CD4-positive, alpha-beta T cell treated with Interleukin-6 at 100 ng/mL for 8 hours (primary cell): Measurements from ENCODE around the gene SFSWAP.

Source experiments
- DNase-seq: peaks from one replicate; pipeline ENCODE4 v3.0.0-alpha.2; 2020; ENCODE audit warnings: mixed read lengths, low spot score

Gene SFSWAP

DNA sequence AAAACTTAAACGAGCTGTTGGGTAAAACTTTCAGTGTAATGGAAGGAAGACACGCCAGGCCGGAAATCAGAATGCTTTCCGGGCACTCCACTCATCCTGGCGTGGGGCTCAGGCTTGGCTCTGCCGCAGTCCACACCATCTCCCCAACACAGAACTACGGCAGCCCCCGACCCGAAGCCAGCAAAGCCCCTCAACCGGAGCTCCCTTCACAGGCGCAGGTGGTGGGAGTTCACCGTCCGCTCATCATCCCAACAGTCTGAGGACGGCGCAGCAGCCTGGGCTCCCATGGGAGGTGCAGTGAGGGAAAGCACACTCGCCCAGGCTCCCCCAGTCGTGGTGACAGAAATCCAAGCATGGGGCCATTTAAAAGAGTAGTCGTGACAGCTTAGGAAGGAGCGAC lies 106.4 kb downstream of the SFSWAP start:
- DNase-seq, result no peak

DNA sequence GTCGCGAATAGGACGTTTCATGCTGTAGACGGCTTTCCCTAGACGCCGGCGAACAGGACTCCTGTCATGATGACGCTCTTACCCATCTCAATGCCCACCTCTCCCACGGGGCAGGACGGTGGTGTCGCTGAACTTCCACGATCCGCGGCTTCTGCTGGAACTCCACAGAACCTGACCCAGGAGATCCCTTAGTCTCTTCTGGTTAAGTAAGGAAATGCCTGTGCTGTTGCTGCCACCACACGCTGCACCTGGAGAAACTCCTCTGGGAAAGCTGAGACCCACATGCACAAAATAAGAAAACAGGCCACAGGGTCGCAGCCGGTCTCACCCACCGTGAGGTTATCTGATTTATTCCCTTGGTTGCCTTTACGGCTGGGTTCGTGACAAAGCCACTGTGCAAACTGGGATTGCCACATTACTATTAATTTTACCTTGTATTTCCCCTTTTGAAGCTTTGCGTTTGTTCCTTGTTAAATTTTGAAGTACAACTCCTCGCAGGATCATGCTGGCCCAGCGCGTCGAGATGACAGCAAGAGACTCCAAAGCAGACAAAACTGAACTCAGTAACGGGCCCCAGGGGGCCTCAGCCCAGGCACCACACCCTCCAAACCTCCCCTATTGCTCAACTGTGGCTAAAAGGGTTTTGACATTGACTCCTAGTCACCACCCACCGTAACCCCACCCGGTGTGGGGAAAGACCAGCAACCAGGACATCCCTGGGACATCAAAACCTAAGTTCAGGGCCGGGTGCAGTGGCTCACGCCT lies 108.1 kb downstream of the SFSWAP start:
- DNase-seq, result no peak

DNA sequence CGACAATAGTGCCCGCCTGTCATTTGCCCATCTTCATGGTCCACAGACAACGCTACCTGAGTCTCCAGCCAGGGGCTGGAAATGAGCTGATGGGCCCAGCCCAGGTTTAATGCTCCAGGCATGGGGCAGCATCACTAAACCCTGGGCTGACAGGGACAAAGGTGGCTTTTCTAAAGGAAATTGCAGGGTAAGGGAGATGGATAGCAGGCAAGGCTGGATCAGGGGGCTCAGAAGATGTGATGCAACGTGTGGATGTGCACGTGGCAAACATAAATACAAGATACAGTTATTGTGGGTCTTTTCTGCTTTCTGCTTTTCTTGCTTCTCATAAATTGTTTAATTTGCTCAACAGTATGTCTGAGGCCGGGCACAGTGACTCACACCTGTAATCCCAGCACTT lies 113.6 kb downstream of the SFSWAP start:
- no peak for DNase-seq

DNA sequence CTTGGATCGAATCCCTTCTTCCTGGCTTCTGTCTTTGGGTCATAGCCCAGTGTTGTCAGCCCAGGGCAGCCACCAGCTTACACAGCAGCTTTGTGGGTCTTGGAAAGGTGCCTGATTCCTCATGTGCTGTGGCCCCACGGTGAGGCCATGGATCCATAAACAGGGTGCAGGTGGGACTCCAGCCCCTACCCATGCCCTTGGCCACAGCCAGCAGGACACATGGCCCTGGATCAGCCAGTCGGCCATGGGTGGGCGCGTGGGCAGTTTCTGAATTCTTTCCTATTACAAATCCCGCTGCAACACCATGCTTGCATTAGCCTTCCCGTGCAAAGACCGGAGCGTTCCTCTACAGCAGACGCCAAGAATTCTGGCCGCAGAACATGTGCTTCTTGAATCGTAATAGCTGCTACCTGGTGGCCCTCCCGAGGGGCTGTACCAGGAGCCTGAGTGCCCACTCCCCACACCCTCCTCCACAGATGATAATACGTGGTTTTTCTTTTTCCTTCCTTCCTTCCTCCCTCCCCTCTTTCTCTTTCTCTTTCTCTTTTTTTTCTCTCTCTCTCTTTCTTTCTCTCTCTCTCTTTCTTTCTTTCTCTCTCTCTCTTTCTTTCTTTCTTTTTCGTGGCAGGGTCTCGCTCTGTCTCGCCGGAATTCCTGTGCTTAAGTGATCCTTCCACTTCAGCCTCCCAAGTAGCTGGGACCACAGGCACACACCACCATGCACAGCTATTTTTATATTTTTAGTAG lies 114.4 kb downstream of the SFSWAP start:
- no peak for DNase-seq

DNA sequence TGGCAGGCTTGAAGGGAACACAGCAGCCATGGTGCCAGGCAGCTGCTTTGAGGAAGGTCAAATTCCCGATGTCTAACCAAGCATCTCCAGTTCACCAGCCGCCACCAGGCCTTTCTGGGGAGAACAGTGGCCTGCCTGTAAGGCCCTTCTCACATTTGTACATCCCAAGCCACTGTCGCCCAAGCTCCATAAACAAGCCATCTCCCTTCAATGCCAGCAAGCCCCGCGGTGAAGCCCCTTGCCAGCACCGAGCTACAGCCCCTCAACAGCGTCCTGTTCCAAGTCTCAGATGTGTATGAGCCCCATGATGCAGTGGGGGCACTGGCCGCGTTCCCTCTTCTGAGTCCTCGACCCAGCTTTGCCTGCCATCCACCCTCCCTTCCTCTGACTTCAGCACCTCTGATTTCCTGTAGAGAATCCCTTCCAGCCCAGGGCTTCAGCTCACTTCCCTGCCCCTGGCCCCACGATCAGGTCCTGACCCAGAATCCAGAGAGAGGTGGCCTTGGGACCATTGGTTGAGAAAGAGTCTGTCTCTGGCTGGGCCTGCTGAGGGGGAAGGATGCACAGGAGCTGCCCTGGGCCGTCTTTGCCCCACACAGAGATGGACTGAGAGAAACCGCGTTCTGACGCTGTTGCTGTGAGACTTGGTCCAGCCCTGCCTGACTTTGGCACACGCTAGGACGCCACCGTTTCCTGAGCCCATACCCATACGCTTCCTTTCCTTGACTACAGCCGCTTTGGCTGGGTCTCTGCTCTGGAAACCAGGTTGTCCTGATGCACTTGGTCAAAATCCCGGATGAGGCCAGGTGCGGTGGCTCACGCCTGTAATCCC lies 115.4 kb downstream of the SFSWAP start:
- no peak for DNase-seq

DNA sequence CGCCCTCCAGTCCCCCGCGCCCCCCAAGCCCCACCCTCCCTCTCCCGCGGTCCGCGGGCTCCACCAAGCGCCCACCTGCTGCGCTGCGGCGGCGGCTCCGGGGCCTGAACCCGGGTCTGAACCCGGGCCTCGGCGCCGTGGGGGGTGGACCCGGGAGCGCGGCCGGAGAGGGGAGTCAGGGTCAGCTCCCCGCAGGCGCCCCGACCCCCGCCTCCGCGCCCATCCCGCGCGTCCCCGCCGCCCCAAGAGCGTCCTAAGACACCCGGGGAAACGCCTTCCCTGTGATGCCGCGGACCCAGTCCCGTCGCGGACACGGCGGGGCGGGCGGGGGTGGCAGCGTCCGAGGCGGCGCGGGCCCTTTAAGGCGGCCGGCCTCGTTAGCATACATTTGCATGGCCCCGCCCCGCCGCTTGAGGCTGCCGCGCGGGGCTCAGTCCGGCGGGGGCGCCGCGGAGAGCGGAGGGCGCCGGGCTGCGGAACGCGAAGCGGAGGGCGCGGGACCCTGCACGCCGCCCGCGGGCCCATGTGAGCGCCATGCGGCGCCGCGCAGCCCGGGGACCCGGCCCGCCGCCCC lies 117.2 kb downstream of the SFSWAP start, which contains the start of gene MMP17:
Gene MMP17, plus strand, starts transcription at position 433 of the 574 bp plus-strand sequence. Its CDS starts 102 bp downstream, at position 535.
- DNase-seq, result no peak

DNA sequence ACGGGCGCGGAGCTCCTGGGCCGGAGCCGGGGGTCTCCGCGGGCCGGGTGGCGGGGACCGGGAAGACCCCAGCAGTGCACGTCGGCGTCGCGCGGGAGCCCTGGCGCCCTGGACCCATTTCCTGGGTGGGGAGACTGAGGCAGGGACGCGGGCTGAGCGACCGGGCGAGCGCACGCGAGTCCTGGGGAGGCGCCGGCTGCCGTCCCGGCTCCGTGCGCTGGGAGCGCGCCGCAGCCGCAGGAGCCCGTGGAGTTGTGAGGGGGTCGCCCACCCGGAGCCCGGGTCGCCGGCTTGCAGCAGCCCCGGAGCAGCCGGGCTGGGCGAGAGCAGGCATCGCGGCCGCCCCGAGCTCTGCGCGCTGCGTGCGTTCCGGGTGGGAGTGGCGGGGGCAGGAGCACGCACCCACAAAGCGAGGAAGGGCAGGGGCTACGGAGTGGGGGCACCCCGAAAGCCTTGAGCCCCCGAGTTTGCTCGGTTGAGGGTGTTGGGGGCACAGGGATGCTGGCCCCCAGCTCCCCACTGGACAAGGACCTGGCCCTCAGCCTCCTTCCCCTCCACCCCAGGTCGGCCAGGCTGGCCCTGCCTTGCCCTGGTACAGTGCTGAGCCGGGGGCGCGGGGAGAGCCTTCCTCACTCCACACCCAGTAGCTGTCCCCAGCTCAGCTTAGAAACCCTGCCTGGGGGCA lies 117.9 kb downstream of the SFSWAP start:
- no peak for DNase-seq

DNA sequence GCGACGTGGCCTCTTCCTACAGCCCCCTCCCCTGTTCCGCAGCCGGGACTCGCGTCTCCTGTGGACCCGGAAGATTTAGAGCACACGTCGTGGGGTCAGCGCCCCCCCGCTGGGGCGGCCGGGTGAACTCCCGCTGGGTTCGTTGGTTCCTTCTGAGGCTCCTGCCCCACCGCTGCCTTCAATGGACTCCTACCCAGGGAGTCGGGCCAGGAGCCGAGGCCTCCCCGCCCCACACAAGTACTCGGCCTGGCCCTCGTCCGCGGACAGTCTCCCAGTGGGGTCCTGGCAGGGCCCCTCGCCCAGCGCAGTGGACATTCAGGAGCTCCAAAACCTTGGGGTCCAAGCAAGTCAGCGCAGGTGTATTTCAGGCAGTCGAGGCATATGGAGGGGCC lies 118.5 kb downstream of the SFSWAP start:
- DNase-seq, result no peak

DNA sequence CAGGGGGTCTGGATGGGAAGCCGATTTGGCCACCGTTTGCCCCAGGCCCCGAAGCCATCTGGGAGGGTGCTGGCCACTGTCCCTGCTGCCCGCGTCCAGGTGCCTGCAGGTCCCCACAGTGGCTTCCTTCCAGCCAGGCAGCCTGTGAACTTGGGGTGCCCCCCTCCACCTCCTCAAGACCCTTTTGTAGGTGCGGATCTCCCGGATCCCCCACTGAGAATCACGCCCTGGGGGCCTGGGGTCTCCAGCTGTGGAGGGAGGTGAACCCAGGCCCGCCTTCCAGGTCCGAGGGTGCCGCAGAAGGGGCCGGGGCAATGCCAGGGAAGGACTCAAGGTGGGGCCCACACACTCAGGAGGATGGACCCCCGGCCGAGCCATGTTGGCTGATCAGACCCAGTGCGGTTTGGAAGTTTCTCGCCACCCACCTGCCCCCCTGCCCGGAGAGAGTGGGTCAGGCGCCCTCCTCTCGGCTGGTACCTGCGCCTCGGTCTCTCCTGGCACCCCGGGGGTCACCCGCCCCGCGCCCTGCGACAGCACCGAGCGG lies 119.0 kb downstream of the SFSWAP start:
- DNase-seq, result no peak

DNA sequence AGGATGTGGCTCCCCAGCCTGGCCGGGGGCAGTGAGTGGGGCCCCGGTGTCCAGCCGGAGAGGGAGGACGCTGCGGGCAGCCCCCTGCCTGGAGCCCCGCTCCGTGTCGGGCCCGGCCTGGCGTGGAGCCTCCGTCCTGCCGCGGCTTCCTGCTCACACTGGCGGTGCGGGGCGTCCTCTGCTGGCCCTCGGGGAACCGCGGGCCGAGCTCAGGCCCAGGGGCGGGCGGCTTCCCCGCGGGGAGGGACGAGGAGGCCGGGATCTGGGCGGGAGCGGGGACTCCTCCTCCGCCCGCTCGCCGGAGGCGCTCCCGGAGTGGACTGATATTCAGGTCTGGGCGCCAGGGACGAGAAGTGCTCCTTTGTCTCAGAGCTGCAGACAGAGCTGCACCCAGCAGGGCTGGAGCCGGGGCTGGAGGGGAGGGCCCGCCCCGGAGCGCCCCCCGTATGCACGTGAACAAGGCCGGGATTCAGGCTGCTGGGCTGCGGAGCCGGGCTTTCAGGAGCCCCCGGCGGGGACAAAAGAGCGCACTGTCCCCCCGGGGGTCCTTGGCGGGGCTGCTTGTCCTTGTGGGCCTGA lies 119.5 kb downstream of the SFSWAP start:
- DNase-seq, result no peak

DNA sequence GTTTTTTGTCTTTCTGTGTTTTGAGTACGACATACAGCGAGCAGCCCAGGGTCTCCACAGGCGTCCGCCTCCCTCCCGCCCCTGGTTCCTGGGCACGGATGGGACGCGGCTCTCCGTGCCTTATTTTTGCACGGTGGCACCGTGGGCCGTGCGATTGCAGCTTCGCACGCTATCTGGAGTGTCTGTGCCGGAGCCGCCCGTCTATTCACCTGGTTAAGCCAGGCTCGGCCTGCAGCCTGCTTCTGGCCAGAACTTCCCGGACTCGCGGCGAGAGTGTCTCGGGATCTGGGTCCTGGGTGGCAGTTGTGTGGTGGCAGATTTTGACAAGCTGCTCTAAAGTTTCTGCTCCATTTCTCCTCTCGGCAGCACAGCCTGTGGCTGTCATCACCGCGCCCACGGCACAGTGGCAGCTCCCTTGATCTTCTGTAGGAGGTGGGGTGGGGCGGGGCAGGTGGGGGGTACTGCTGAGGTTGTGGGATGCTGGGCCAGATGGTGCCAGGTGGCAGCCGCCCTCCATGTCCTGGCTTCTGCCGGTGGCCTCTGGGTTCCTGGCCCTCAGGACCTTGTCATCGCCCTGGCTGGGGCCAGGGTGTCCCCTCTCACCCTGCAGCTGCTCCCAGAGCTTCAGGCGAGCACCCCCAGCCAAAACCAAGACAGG lies 120.2 kb downstream of the SFSWAP start:
- DNase-seq, result no peak

DNA sequence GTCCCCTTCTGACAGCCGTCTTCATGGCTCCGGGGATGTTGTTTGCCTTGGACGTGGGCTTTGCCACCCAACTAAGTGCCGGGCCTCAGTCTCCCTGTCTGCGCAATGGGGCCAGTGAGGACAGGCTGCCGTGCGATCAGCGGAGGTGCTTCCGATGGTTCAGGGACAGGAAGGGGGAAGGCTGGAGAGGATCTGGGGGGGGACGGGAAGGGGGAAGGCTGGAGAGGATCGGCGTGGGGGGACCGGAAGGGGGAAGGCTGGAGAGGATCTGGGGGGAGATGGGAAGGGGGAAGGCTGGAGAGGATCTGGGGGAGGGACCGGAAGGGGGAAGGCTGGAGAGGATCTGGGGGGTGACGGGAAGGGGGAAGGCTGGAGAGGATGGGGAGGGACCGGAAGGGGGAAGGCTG lies 120.7 kb downstream of the SFSWAP start:
- DNase-seq, result no peak

DNA sequence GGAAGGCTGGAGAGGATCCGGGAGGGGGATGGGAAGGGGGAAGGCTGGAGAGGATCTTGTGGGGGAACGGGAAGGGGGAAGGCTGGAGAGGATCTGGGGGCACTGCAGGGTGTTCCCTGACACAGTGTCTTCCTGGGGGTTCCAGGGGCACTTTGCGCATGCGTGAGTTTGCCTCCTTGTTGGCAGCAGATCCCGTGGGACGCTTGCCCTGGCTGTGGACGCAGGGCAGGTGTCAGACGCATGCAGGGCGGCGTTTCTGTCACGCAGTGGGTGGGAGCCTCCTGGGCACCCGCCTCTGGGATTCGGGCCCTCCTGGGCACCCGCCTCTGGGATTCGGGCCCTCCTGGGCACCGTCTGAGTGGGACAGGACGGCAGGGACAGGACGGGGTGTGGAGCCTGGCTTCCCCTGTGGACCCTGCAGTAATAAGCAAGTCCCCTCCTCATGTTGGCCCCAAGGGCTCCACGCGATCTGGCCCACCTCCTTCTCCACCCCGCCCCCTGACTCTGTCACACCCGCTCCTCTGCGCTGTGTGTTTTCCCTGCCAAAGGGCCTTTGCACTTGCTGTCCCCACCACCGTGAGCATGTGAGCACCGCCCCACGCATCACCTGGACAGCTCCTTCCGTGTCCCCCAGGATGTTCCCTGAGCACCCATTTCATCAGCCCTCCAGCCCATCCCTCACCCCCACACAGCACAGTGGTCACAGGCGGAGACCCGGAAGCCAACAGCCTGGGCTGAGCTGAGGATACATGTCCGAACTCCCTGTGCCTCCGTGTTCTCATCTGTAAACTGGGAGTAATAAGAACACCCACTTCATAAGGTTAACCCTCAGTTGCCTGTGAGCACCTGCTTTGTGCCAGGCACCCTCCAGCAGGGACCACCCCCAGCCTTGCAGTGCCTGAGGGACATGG lies 121.7 kb downstream of the SFSWAP start:
- no peak for DNase-seq

DNA sequence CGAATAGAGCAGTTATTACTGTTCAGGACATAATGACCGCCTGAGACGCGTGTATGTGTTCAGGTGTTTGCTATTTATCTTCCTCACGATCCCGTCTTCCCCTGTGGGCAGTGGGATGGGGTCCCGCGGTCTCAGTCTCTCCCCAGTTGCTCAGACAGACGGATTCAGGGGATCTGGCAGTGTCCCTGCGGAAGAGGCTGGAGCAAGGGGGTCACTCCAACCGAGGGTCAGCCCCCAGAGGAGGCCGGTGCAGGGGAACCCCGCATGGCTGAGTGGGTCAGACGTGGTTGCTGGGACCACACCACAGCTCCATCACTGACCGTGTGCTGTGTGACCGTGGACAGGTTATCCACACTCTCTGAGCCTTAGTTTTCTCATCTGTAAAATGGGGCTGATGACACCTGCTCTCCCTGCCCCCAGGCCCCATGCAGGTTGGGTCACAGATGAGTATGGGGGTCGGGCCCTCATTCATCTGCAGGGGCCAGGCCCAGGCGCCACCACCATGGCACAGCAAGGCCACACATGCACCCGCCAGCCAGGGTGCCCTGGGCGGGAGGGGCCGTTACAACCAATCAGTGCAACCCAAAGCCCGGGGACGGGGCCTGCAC lies 122.5 kb downstream of the SFSWAP start:
- DNase-seq, result no peak

DNA sequence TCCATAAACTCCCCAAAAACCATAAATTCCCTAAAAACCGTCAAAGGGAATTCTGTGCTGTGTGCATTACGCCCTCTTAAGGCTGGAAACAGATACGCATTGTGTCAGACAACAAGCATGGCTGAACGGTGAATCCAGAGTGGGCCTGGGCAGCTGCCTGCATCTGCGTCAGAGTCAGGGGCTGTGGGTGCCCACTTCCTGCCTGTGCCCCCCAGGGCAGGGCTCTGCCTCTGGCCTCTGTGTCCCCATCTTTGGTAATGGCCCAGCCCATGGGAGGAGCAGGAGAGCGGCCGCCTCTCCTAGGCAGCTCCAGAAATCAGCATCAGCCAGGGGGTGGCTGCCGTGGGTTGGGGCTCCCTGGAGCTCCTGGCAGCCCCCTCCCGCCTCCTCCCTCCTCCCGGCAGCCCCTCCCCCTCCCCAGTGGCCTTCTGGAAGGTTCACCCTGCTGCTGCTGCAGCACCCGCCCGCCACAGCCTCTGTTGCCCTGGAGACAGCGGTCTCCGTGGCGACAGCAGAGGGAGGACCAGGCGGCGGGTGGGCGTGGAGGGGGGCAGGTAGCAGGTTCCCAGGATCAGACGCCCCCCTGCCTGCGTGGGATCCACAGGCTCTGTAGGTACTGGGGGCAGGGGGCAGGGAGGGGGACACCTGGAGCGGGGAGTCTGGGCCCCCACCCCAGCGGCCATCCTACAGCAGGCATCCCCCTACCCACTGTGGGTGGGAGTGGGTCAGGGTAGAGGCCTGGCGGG lies 123.2 kb downstream of the SFSWAP start:
- DNase-seq, result no peak

DNA sequence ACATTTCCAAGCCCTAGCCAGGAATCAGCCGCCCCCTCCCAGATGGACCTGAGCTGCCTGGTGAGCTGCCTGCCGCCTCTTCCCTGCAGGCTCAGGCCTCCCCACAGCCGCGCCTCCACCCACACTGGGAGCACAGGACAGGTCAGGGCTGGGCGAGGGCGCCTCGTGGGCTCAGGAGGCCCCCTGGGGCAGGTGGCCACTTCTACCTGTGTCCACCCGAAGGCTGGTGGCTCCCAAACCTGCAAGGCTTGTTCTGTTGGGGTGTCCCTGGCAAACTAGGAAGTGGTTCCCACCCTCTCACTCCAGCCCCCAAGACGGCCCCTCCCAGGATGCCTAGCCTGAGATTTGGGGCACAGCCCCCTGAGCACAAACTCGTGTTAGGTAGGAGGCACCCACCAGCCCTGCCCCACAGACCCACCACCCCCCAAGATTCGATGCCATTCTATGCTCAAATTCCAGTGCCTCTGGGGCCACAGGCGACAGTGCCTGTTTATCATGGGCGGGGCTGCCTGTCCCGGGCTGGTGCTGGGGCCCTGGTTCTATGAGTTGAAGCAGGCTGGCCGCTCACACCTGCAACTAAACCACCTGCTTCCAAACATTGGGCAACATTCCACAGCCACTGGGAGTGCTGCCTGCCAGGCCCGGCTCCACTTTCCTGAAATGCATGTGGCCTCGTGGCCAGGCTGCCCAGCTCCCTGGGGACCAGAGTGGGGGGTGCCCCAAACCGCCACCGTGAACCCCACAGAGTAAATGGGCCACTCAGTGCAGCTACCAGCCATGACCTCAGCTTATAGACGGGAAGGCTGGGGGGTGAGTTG lies 124.1 kb downstream of the SFSWAP start:
- DNase-seq, result no peak

DNA sequence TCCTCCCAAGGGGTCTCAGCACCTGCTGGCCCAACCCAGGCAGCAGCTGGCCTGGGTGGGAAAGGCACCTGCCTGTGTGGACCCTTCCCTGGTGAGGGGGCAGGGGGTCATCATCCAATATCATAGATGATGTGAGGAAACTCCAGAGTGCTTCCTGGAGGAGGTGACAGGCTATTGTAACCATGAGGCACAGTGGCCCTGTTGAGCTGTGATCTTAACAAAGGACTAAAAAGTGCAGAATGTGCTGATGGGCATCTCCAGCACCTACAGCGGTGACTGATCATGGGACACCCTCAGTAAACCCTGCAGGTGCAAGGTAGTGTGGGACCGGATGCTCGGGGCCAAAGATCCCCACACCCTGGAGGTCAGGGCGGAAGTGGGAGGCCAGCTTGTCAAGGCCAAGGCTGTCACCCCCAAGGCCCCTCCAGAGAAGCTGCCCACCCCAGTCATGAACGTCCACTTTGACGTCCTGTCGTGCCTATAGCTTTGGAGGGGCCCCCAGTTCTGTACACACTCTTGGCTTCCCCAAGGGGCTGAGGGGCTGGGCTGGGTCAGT lies 124.8 kb downstream of the SFSWAP start:
- no peak for DNase-seq
